ENCODE data around the gene RNASE8.

RNASE8 gene

GRCh38 chr14:21050597-21050996 is 7.0 kb upstream of the RNASE8 start:
- TF ChIP-seq, protein P1, sequence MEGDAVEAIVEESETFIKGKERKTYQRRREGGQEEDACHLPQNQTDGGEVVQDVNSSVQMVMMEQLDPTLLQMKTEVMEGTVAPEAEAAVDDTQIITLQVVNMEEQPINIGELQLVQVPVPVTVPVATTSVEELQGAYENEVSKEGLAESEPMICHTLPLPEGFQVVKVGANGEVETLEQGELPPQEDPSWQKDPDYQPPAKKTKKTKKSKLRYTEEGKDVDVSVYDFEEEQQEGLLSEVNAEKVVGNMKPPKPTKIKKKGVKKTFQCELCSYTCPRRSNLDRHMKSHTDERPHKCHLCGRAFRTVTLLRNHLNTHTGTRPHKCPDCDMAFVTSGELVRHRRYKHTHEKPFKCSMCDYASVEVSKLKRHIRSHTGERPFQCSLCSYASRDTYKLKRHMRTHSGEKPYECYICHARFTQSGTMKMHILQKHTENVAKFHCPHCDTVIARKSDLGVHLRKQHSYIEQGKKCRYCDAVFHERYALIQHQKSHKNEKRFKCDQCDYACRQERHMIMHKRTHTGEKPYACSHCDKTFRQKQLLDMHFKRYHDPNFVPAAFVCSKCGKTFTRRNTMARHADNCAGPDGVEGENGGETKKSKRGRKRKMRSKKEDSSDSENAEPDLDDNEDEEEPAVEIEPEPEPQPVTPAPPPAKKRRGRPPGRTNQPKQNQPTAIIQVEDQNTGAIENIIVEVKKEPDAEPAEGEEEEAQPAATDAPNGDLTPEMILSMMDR (IDR thresholded peaks at IDR 0.05): no peak

DNA sequence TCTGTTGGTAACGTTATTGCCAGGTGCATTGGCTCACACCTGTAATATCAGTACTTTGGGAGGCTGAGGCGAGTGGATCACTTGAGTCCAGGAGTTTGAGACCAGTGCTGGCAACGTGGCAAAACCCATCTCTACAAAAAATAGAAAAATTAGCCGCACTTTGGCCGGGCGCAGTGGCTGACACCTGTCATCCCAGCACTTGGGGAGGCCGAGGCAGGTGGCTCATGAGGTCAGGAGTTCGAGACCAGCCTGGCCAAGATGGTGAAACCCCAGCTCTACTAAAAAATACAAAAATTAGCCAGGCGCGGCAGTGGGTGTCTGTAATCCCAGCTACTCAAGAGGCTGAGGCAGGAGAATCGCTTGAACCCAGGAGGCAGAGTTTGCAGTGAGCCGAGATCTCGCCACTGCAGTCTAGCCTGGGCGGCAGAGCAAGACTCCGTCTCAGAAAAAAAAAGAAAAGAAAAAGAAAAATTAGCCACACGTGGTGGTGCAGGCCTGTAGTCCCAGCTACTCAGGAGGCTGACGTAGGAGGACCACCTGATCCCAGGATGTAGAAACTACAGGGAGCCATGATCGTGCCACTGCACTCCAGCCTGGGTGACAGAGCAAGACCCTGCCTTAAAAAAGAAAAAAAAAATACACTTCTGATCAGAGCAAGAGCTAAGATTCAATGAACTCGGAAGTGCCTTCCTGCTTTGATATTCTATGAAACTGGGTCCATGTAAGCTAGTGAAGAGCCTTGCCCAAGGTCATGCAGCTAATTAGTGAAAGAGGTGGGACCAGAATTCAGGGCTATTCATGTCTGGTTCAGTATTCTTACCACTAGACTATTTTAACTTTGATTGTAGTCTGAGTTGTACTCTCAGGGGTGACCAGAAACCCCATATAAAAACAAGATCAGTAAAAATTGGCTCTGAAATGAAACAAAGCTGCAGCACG is 4.2 kb upstream of the RNASE8 start:
- TF ChIP-seq, protein P1 (IDR thresholded peaks at IDR 0.05): no peak

DNA sequence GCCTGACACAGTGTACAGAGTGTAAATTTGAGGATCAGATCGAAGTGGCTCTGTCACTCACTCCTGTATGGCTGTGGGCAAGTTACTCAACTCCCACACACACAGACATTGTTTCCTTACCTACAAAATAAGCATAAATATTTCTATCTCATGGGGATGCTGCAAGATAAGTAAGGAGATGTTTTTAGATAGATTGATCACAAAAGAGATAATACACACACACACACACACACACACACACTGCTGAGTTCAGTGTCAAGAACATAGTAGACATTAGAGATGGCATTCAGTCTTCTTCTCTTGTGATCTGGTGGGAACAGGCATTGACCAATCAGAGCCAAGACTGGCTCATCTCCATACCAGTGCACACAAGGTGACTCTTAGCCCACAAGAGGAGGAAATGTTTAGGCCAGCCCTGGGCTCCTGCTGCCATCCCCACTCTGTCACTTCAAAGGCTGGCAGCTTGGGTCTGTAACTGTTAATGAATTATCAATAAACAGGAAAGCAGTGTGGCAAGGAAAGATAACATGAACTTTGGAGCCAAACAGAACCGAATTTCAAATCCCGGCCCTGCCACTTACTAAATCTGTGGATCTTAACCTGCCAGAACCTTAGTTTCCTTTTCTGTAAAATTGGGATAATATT is 3.4 kb upstream of the RNASE8 start:
- TF ChIP-seq, protein P1 (IDR thresholded peaks at IDR 0.05): no peak

DNA sequence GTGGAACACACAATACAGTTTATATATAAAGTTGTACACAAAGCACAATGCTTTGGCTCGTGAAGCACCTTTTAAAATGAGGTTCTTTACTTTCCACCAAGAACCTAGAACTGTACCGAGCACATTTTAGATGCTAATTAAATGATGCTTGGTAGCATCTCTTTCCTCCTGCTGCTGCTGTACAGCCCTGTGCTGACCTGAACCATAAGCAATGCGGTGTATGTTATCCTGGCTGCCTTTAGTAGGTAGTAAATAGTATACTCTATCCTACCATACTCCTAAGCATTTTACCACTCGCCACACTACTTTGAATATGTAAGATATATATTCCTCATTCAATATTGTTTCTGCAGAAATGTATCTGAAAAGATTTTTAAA is 2.9 kb upstream of the RNASE8 start:
- TF ChIP-seq, protein P1 (IDR thresholded peaks at IDR 0.05): no peak

GRCh38 chr14:21055432-21056117 is 2.0 kb upstream of the RNASE8 start:
- TF ChIP-seq, protein P1 (IDR thresholded peaks at IDR 0.05): no peak

DNA sequence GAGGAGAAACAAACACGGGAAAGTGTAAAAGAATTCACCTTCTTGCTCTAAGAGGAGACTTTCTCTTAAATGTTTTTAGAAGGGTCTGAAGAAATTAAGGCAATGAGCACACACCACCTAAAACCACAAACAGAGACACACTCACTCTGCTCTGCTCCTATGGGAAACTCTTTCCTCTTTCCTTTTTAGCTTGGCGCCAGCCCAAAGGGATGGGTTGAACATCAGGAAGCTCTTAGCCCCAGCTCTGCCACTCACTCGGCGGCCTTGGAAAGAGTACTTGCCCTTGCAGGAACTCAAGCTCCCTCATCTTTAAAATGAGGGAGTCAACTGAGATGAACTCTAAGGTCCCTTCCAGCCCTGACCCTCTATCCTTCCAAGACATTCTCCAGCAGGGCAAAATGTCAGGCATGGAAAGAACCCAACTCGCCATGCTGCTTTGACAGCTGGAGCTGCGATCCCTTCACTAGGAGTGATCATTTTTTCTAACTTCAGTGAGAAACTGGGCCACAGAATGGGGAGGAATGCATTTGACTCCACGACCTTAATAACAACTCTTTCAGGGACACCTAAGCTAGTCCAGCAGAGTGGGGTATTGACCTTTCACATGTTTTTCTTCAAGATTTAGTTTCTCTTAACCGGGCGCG is 980 bp upstream of the RNASE8 start:
- TF ChIP-seq, protein P1 (IDR thresholded peaks at IDR 0.05): no peak

GRCh38 chr14:21058903-21059302 is 1.3 kb downstream of the RNASE8 start:
- TF ChIP-seq, protein P1 (IDR thresholded peaks at IDR 0.05): no peak

All from LNCAP (cell line).